KMS-11 (cell line): ENCODE data around the gene COL6A2.

Source experiments
- H2AFZ ChIP-seq: fragments of 200-600 bp; sonication (generic); 2 replicates; pipeline ENCODE4 v1.6.1; 2016; ENCODE audit warnings: antibody characterized with exemption, mixed run types, low read depth
- H3K27ac ChIP-seq: fragments of 200-600 bp; sonication (generic); 2 replicates; pipeline ENCODE4 v1.6.1; 2016; ENCODE audit warnings: mild to moderate bottlenecking, mixed run types
- H3K27me3 ChIP-seq: fragments of 200-600 bp; sonication (generic); 2 replicates; pipeline ENCODE4 v1.6.1; 2017; ENCODE audit warnings: mild to moderate bottlenecking, low read depth, mixed run types, moderate library complexity; ENCODE audit not compliant: insufficient read depth
- H3K36me3 ChIP-seq: fragments of 200-600 bp; sonication (generic); 2 replicates; pipeline ENCODE4 v1.6.1; 2017; ENCODE audit warnings: mild to moderate bottlenecking, mixed run types; ENCODE audit not compliant: insufficient read depth
- H3K4me1 ChIP-seq: fragments of 200-600 bp; sonication (generic); 2 replicates; pipeline ENCODE4 v1.6.1; 2016; ENCODE audit warnings: mild to moderate bottlenecking, low read depth, mixed run types; ENCODE audit not compliant: poor library complexity, severe bottlenecking
- H3K4me2 ChIP-seq: fragments of 200-600 bp; sonication (generic); 2 replicates; pipeline ENCODE4 v1.7.0; 2016; ENCODE audit warnings: mild to moderate bottlenecking, mixed run types
- H3K4me3 ChIP-seq: fragments of 200-600 bp; sonication (generic); IDR thresholded peaks from 2 replicates; pipeline ENCODE4 v1.6.1; 2017; ENCODE audit warnings: low read depth, low read length, mixed read lengths; ENCODE audit not compliant: insufficient read depth
- H3K79me2 ChIP-seq: fragments of 200-600 bp; sonication (generic); 2 replicates; pipeline ENCODE4 v1.6.1; 2016; ENCODE audit warnings: low read depth, mixed run types; ENCODE audit not compliant: insufficient read depth
- H3K9ac ChIP-seq: fragments of 200-600 bp; sonication (generic); 2 replicates; pipeline ENCODE4 v1.6.1; 2016; ENCODE audit warnings: mild to moderate bottlenecking, mixed run types
- H4K20me1 ChIP-seq: fragments of 200-600 bp; sonication (generic); 2 replicates; pipeline ENCODE4 v1.6.1; 2016; ENCODE audit warnings: mild to moderate bottlenecking, mixed run types; ENCODE audit not compliant: insufficient read depth
- CTCF ChIP-seq: fragments of 200-600 bp; sonication (generic); conservative IDR thresholded peaks from 2 replicates; pipeline ENCODE4 v1.6.1; 2017; ENCODE audit warnings: low read depth, mild to moderate bottlenecking, antibody characterized with exemption, low read length, moderate library complexity, mixed read lengths

Gene COL6A2

GRCh38 chr21:46050668-46051378 lies 47.1 kb upstream of the COL6A2 start:
- no peak overlapping the region for H2AFZ ChIP-seq
- H3K27ac ChIP-seq = no peak overlapping the region

GRCh38 chr21:46051379-46051770 lies 46.5 kb upstream of the COL6A2 start:
- Histone ChIP-seq H3K79me2 (no peaks in the 10 kb centered on the region), H4K20me1 (no peaks in the 10 kb centered on the region), H3K36me3 (no peaks in the 10 kb centered on the region), H3K9ac (no peak overlapping the region), H3K27ac (no peak overlapping the region), H3K4me3 (no peak overlapping the region), H3K4me1 (no peaks in the 10 kb centered on the region), H3K4me2 (no peak overlapping the region), H3K27me3 (peaks cover 42% of the 10 kb centered on the region), H2AFZ (no peak overlapping the region)
- TF ChIP-seq CTCF = no peak

More at GRCh38 chr21:46050668-46051378, 47.1 kb upstream of the COL6A2 start:
- no peak overlapping the region for H3K4me3 ChIP-seq
- no peaks in the 10 kb centered on the region for H3K4me1 ChIP-seq
- H3K79me2 ChIP-seq = no peaks in the 10 kb centered on the region
- H3K36me3 ChIP-seq = no peaks in the 10 kb centered on the region
- no peak for TF ChIP-seq CTCF
- peaks cover 45% of the 10 kb centered on the region for H3K27me3 ChIP-seq
- H4K20me1 ChIP-seq = no peaks in the 10 kb centered on the region
- no peak overlapping the region for H3K9ac ChIP-seq
- no peak overlapping the region for H3K4me2 ChIP-seq

- H3K4me3 ChIP-seq = no peak overlapping the region
- no peak overlapping the region for H2AFZ ChIP-seq
- H3K4me1 ChIP-seq = no peaks in the 10 kb centered on the region
- no peaks in the 10 kb centered on the region for H3K79me2 ChIP-seq
- no peak overlapping the region for H3K9ac ChIP-seq
- TF ChIP-seq CTCF = no peak
- no peak overlapping the region for H3K27ac ChIP-seq
- H3K27me3 ChIP-seq = peaks cover 42% of the 10 kb centered on the region
- H3K36me3 ChIP-seq = no peaks in the 10 kb centered on the region
- no peaks in the 10 kb centered on the region for H4K20me1 ChIP-seq
- H3K4me2 ChIP-seq = no peak overlapping the region
Measured at GRCh38 chr21:46051821-46052675, 45.9 kb upstream of the COL6A2 start.

- no peak for TF ChIP-seq CTCF
- H3K9ac ChIP-seq = no peak overlapping the region
- peaks cover 42% of the 10 kb centered on the region for H3K27me3 ChIP-seq
- no peaks in the 10 kb centered on the region for H3K79me2 ChIP-seq
- no peaks in the 10 kb centered on the region for H3K4me1 ChIP-seq
- no peak overlapping the region for H3K4me3 ChIP-seq
- no peak overlapping the region for H3K27ac ChIP-seq
- H4K20me1 ChIP-seq = no peaks in the 10 kb centered on the region
- no peak overlapping the region for H3K4me2 ChIP-seq
- no peak overlapping the region for H2AFZ ChIP-seq
- H3K36me3 ChIP-seq = no peaks in the 10 kb centered on the region
Measured at GRCh38 chr21:46052703-46053651, 44.9 kb upstream of the COL6A2 start.
